ENCODE data around the gene KRT26.

The KRT26 gene

GRCh38 chr17:40809721-40810421 lies 37.9 kb upstream of the KRT26 start:
- Histone ChIP-seq H3K9ac (ENCODE audit: low read depth, low read length) (no peak overlapping the region), H3K9me3 (ENCODE audit: control insufficient read depth, insufficient read depth, low read length) (no peaks in the 10 kb centered on the region), H3K36me3 (ENCODE audit: insufficient read depth, low read length) (no peaks in the 10 kb centered on the region), H3K4me1 (ENCODE audit: insufficient read depth, low read length) (no peaks in the 10 kb centered on the region)

- Histone ChIP-seq H3K36me3 (ENCODE audit: insufficient read depth, low read length) (no peaks in the 10 kb centered on the region), H3K9me3 (ENCODE audit: control insufficient read depth, insufficient read depth, low read length) (no peaks in the 10 kb centered on the region), H3K9ac (ENCODE audit: low read depth, low read length) (no peak overlapping the region), H3K4me1 (ENCODE audit: insufficient read depth, low read length) (no peaks in the 10 kb centered on the region)
Measured at GRCh38 chr17:40806131-40806530, 34.1 kb upstream of the KRT26 start.

- no peaks in the 10 kb centered on the region for H3K4me1 ChIP-seq (ENCODE audit: insufficient read depth, low read length)
- no peaks in the 10 kb centered on the region for H3K36me3 ChIP-seq (ENCODE audit: insufficient read depth, low read length)
- H3K9me3 ChIP-seq (ENCODE audit: control insufficient read depth, insufficient read depth, low read length) = no peaks in the 10 kb centered on the region
- H3K9ac ChIP-seq (ENCODE audit: low read depth, low read length) = no peak overlapping the region
Measured at GRCh38 chr17:40803617-40804082, 31.6 kb upstream of the KRT26 start.

GRCh38 chr17:40801157-40801556 lies 29.2 kb upstream of the KRT26 start:
- Histone ChIP-seq H3K36me3 (ENCODE audit: insufficient read depth, low read length) (no peaks in the 10 kb centered on the region), H3K4me1 (ENCODE audit: insufficient read depth, low read length) (no peaks in the 10 kb centered on the region), H3K9me3 (ENCODE audit: control insufficient read depth, insufficient read depth, low read length) (no peaks in the 10 kb centered on the region), H3K9ac (ENCODE audit: low read depth, low read length) (no peak overlapping the region)

- no peaks in the 10 kb centered on the region for H3K9me3 ChIP-seq (ENCODE audit: control insufficient read depth, insufficient read depth, low read length)
- H3K36me3 ChIP-seq (ENCODE audit: insufficient read depth, low read length) = no peaks in the 10 kb centered on the region
- H3K9ac ChIP-seq (ENCODE audit: low read depth, low read length) = no peak overlapping the region
- no peaks in the 10 kb centered on the region for H3K4me1 ChIP-seq (ENCODE audit: insufficient read depth, low read length)
Measured at GRCh38 chr17:40800381-40800780, 28.4 kb upstream of the KRT26 start.

- Histone ChIP-seq H3K9ac (ENCODE audit: low read depth, low read length) (no peak within 1 kb of the TSS), H3K4me1 (ENCODE audit: insufficient read depth, low read length) (no peaks in the 10 kb centered on the region), H3K36me3 (ENCODE audit: insufficient read depth, low read length) (no peaks in the 10 kb centered on the region), H3K9me3 (ENCODE audit: control insufficient read depth, insufficient read depth, low read length) (no peaks in the 10 kb centered on the region)
Measured at GRCh38 chr17:40799859-40800258, 27.9 kb upstream of the KRT26 start, which contains the start of gene KRT28. TSS of gene KRT28 (minus strand) at chr17:40799959. CDS start at chr17:40799893, 66 bp downstream.

- H3K9ac ChIP-seq (ENCODE audit: low read depth, low read length) = no peak overlapping the region
- no peaks in the 10 kb centered on the region for H3K9me3 ChIP-seq (ENCODE audit: control insufficient read depth, insufficient read depth, low read length)
- no peaks in the 10 kb centered on the region for H3K4me1 ChIP-seq (ENCODE audit: insufficient read depth, low read length)
- no peaks in the 10 kb centered on the region for H3K36me3 ChIP-seq (ENCODE audit: insufficient read depth, low read length)
Measured at GRCh38 chr17:40796846-40797245, 24.8 kb upstream of the KRT26 start.

- H3K9me3 ChIP-seq (ENCODE audit: control insufficient read depth, insufficient read depth, low read length) = no peaks in the 10 kb centered on the region
Measured at GRCh38 chr17:40795019-40795667, 23.1 kb upstream of the KRT26 start.

GRCh38 chr17:40794466-40794865 lies 22.5 kb upstream of the KRT26 start:
- Histone ChIP-seq H3K9me3 (ENCODE audit: control insufficient read depth, insufficient read depth, low read length) (no peaks in the 10 kb centered on the region), H3K36me3 (ENCODE audit: insufficient read depth, low read length) (no peaks in the 10 kb centered on the region), H3K9ac (ENCODE audit: low read depth, low read length) (no peak overlapping the region), H3K4me1 (ENCODE audit: insufficient read depth, low read length) (no peaks in the 10 kb centered on the region)

More at GRCh38 chr17:40795019-40795667, 23.1 kb upstream of the KRT26 start:
- no peak overlapping the region for H3K9ac ChIP-seq (ENCODE audit: low read depth, low read length)
- no peaks in the 10 kb centered on the region for H3K4me1 ChIP-seq (ENCODE audit: insufficient read depth, low read length)
- no peaks in the 10 kb centered on the region for H3K36me3 ChIP-seq (ENCODE audit: insufficient read depth, low read length)

GRCh38 chr17:40793832-40794231 lies 21.8 kb upstream of the KRT26 start:
- no peak overlapping the region for H3K9ac ChIP-seq (ENCODE audit: low read depth, low read length)
- no peaks in the 10 kb centered on the region for H3K36me3 ChIP-seq (ENCODE audit: insufficient read depth, low read length)
- no peaks in the 10 kb centered on the region for H3K4me1 ChIP-seq (ENCODE audit: insufficient read depth, low read length)
- no peaks in the 10 kb centered on the region for H3K9me3 ChIP-seq (ENCODE audit: control insufficient read depth, insufficient read depth, low read length)

GRCh38 chr17:40791787-40792436 lies 19.9 kb upstream of the KRT26 start:
- Histone ChIP-seq H3K4me1 (ENCODE audit: insufficient read depth, low read length) (no peaks in the 10 kb centered on the region), H3K9me3 (ENCODE audit: control insufficient read depth, insufficient read depth, low read length) (no peaks in the 10 kb centered on the region)

GRCh38 chr17:40791111-40791510 lies 19.1 kb upstream of the KRT26 start:
- no peak overlapping the region for H3K9ac ChIP-seq (ENCODE audit: low read depth, low read length)

More at GRCh38 chr17:40791787-40792436, 19.9 kb upstream of the KRT26 start:
- no peak overlapping the region for H3K9ac ChIP-seq (ENCODE audit: low read depth, low read length)
- H3K36me3 ChIP-seq (ENCODE audit: insufficient read depth, low read length) = no peaks in the 10 kb centered on the region

GRCh38 chr17:40782450-40782849 lies 10.4 kb upstream of the KRT26 start, which contains the start of gene KRT27:
TSS of gene KRT27 (minus strand) at chr17:40782550. CDS start at chr17:40782493, 57 bp downstream.
- Histone ChIP-seq H3K36me3 (ENCODE audit: insufficient read depth, low read length) (no peaks in the 10 kb centered on the region), H3K9ac (ENCODE audit: low read depth, low read length) (no peak within 1 kb of the TSS), H3K9me3 (ENCODE audit: control insufficient read depth, insufficient read depth, low read length) (no peaks in the 10 kb centered on the region), H3K4me1 (ENCODE audit: insufficient read depth, low read length) (no peaks in the 10 kb centered on the region)

More at GRCh38 chr17:40791111-40791510, 19.1 kb upstream of the KRT26 start:
- no peaks in the 10 kb centered on the region for H3K4me1 ChIP-seq (ENCODE audit: insufficient read depth, low read length)
- H3K36me3 ChIP-seq (ENCODE audit: insufficient read depth, low read length) = no peaks in the 10 kb centered on the region
- H3K9me3 ChIP-seq (ENCODE audit: control insufficient read depth, insufficient read depth, low read length) = no peaks in the 10 kb centered on the region

GRCh38 chr17:40779181-40779909 lies 7.3 kb upstream of the KRT26 start:
- no peaks in the 10 kb centered on the region for H3K4me1 ChIP-seq (ENCODE audit: insufficient read depth, low read length)
- H3K36me3 ChIP-seq (ENCODE audit: insufficient read depth, low read length) = no peaks in the 10 kb centered on the region
- no peaks in the 10 kb centered on the region for H3K9me3 ChIP-seq (ENCODE audit: control insufficient read depth, insufficient read depth, low read length)
- H3K9ac ChIP-seq (ENCODE audit: low read depth, low read length) = no peak overlapping the region

Data from ES-I3 (cell line).